ENCODE measurements around the gene EIF5AL1.
"Not testable (repeated sequence)": the region's sequence is repeated elsewhere in the genome, so short reads cannot be mapped to it uniquely, and the experiment has no call there.

Gene EIF5AL1

DNA sequence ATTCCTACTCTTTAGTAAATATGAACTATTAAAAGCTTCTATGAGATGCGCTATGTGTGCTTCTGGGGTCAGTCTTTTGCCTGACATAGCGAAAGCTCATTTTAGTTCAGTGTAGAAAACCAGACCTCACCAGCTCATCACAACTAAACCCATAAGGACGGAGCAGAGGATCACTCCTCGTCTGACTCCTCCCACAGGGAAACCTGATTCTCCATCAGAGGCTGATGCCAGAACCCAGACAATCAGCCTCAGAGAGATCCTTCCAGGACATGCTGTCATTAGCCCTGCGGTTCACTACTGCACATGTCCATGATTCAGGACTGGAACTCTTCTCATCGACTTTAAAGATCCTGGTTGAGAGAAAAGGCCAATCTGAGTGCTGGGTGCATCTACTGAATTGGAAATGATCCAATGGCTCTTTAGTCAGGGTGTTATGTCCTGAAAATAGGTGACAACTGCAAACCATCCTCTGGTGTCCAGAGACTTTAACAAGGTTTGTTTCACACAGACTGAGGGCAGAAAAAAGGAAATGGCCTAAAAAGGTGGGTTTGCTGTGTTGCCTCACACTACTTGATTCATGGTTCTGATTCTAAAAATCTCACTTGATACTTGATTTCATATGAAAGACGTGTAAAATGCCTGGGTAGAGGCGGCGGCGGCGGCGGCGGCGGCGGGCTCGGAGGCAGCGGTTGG lies at the start of gene EIF5AL1:
Gene EIF5AL1, plus strand, starts transcription at position 643 of the 693 bp plus-strand sequence. CDS start 117 bp downstream, outside the sequence.
- intact Hi-C loops (cut with DNase I), result not testable (repeated sequence)

DNA sequence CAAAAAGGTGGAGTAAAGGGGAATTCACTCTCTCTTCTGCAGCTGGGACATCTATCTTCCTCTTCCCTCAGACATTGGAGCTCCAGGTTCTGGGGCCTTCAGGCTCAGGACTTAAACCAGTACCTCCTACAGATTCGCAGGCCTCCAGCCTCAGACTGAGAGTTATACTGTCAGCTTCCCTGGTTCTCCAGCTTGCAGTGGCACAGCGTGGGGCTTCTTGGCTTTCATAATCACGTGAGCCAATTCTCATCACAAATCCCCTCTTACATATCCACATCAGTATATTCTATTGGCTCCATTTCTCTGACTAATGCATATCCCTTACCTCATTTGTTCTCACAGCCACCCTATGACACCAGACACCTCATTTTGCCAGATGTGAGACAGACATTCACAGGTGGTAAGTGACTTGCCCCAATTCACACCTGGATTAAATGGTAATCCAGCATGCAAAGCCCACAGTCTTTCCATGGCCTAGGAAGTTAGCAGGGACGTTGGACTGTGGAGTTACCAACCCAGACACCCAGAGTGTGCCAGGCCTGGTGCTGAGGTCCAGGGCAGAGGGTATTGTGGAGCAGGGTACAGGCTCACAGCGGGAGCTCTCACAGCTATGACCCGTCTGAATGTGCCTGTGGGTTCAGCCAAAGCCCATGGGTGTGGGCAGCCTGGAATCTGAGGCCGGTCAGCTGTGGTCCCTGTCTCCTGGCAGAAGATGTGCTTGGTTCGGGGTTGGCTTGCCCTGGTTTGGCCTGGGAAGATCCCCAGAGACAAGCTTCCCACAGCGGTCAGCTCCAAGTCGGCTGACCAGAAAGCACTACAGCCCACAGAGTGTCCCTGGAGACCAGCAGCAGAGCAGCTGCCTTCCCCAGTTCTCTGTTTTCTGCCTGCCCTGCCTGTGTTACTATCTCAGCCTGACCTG lies 48.5 kb upstream of the EIF5AL1 start:
- DNase-seq, result no peak
- intact Hi-C loops (cut with DNase I), result no loop called here

More for the DNA sequence above, at the start of gene EIF5AL1:
- peak in 1 of 10 donors; percentile 28 for DNase-seq

DNA sequence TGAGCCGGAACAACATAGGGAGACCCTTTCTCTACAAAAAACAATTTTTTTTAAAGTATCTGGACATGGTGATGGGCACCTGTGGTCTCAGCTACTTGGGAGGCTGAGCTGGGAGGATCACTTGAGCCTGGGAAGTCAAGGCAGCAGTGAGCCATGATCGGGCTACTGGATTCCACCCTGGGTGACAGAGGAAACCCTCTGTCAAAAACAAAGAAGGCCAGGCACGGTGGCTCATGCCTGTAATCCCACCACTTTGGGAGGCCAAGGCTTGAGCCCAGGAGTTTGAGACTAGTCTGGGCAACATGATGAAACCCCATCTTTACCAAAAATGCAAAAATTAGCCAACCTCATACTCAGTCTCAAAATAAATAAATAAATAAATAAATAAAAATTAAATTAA lies 47.0 kb upstream of the EIF5AL1 start:
- no peak for DNase-seq
- intact Hi-C loops (cut with DNase I), result no loop called here

DNA sequence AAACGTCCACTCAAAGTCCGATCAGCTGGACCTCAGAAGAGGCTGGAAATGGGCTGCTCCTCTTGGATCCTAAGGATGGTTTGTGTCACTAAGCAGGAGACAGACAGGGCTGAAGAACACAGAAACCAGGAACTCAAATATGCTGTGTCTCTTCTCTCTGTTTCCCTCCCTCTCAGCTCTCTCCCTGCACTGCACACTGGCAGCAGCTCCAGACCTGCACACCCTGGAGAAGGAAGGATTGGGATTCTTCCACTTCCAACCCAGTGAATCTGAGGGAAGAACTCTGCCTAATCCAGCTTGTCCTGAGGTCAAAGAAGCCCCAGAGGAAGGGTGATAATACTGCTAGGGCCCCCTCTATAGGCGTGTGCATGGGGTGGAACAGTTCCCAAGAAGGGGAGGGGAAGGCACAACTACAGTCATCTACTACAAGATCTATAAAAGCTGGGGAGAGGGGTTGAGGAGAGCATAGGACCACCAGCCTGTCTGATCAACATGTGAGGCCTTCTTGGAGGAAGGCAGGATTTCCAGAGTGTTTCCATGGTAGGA lies 44.2 kb upstream of the EIF5AL1 start:
- intact Hi-C loops (cut with DNase I), result no loop called here
- DNase-seq, result no peak

DNA sequence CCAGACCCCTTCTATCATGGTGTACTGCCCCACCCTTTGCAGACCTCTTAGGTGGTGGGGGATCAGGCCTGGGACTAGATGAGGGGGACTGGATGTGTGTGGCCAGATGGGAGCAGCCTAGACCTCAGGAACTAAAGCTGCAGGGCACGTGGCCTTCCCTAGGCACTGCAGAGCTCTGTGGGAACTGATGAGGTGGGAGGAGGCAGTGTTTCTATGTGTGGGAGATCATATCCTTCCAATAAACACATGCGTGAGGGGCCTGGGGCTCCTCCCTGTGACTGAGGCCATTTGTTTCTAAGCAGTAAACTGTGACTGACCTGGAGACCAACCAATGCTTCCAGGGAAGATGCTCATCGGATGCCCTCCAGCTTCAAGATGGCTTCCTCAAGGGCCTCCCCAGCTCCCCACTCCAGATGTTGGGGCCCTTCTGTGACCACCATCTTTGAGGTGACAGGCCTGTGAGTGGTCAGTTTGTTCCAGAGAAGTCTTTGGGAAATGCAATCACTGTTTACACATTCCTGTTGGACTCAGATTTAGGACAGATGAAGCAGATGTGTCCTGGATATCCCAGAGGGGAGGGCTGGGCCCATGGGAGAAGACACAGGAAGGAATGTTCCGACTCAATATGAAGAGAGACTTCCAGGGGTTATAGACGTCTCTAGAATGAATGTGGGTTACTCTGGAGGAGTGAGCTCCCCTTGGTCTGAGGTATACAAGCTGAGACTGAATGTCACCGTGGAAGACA lies 43.3 kb upstream of the EIF5AL1 start:
- no peak for DNase-seq
- intact Hi-C loops (cut with DNase I), result no loop called here

DNA sequence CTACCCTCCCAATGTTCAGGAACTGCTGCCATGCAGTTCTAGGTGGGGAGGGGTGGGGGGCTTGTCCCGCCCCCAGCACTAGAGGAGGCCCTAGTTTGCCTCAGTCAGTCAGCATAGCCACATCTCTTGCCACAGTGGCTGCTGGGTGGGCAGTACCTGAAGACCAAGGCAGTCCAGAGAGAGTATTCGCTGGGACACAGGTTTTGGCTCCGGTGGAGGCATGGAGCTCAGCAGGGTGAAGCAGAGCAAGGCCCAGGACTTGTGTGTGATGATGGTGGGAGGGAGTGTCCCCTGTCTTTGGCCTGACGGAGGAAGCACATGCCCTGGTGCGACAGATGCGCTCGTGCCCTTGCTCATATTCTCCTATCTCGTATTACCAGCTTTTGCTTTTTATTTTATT lies 42.2 kb upstream of the EIF5AL1 start:
- peak in 1 of 10 donors; percentile 33 for DNase-seq
- intact Hi-C loops (cut with DNase I), result no loop called here

DNA sequence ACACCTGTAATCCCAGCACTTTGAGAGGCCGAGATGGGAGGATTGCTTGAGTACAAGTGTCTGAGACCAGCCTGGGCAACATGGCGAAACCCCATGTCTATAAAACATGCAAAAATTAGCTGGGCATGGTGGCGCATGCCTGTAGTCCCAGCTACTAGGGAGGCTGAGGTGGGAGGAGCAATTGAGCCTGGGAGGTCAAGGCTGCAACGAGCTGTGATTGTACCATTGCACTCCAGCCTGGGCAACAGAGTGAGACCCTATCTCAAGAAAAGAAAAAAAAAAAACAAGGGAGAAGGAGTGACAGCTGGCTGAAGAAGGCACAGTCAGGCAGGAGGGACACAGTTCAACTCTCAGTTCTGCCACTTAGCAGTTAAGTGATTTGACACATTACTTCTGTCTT lies 40.6 kb upstream of the EIF5AL1 start:
- peak in 1 of 10 donors; percentile 13 for DNase-seq
- intact Hi-C loops (cut with DNase I), result no loop called here

DNA sequence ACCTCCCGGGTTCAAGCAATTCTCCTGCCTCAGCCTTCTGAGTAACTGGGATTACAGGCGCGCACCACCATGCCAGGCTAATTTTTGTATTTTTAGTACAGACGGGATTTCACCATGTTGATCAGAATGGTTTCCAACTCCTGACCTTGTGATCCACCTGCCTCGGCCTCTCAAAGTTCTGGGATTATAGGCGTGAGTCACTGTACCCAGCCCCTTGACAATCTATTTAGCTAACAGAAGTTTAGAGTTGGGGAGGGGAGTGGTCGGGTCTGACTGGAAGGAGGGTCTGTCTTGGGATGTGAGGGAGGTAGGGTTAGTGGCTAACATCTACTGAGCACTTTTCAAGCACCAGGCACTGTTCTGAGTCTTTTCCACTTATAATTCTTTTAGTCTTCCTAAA lies 39.9 kb upstream of the EIF5AL1 start:
- DNase-seq, result peak in 1 of 10 donors; percentile 36
- intact Hi-C loops (cut with DNase I), result no loop called here

DNA sequence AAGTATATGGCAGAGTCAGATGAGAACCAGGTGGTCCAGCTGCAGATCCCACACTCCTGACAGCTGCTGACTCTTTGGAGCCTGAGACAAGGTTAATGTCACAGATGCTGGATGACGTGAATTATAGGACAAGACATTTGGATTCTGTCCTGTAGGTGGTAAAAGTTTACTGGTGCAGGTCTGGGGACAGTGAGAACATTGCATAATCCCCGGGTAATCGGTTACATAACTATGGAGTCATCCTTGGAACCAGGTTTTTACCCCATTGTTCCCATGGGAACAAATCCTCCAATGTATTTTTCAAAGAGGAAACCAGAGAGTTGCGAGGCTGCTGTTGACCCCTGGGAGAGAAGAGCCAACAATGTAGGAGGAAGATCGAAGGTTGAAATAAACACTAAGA lies 39.4 kb upstream of the EIF5AL1 start:
- peak in 1 of 10 donors; percentile 8 for DNase-seq
- intact Hi-C loops (cut with DNase I), result no loop called here

DNA sequence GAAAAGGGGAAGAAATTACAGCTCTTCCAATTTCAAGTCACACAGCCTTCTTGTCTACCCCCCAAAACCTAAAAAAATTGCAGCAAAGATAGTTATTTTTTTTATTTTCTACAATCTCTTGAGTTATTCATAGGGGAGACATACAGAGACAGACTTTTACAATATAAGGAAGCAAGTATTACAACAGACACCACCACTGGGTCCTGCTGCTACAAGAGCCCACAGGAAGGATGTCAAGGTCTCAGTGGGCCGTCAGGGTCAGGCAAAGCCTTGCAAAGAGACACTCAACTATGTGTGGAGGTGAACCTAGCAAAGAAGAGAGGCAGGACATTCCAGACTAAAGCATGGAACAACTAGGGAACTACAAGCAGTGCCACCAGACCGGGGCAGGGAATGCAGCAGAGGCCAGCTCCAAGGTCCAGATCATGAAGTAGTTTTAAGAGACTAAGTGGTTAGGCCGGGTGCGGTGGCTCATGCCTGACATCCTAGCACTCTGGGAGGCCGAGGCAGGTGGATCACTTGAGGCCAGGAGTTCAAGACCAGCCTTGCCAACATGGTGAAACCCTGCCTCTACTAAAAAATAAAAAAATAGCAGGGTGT lies 38.7 kb upstream of the EIF5AL1 start:
- peak in 1 of 10 donors; percentile 59 for DNase-seq
- intact Hi-C loops (cut with DNase I), result no loop called here

DNA sequence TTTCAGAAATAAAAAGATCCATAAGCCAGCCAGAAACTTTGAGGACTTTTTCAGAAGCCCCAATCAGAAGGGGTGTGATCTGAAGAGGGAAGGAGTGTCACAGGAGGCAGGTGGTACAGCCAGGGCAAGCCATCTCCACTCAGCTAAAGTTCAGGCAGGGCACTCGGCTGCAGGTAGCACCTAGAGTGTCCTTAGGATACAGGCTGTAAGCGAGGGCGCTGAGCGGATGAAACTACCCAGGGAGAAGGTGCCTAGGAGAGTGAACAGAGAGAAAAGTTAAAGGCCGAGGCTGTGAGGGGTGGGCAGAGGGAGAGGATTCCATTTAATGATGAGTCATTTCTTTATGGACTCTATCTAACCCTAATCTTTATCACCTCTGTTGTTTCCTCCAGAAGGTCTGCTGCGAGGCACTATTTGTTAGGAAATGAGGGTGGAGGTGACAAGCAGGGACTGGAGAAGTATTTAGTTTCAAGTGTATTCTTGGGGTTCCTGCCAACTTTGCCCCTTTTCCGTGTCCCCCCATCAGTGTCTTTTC lies 37.1 kb upstream of the EIF5AL1 start:
- intact Hi-C loops (cut with DNase I), result no loop called here
- no peak for DNase-seq

DNA sequence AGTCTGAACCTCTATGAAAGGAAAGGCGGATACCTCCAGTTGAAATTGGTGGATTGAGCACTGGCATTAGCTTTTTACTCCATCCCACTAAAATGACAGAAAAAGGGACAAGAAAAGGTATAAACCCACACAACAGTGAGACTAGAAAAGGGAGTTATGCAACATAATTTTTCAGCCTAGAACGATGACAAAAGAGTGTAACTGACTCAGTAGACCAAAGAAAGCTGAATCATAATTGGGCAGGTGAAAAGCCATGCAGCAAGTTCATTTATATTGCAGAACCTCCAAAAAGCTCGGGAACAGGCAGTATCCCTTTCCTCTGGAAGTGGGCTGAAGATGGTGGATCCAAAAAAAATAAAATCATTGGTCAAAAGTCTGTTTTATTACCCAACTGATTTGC lies 36.5 kb upstream of the EIF5AL1 start:
- intact Hi-C loops (cut with DNase I), result no loop called here
- no peak for DNase-seq

DNA sequence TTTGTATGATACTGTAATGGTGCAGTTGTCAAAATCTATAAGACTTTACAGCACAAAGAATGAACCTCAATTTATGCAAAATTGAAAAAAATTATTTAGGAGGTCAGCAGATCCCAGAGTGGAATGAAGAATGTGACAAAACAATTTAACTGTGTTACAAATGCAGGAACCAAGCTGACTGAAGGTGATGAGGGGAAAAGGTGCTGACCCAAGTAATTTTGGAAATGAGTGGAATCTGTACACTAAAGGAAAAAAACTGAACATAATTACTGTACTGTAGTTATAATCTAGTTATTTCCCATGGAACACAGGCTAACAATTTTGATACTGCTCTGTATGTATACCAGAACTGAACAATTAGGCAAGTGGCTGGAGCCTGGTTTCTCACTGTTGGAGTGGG lies 35.7 kb upstream of the EIF5AL1 start:
- intact Hi-C loops (cut with DNase I), result no loop called here
- DNase-seq, result no peak

DNA sequence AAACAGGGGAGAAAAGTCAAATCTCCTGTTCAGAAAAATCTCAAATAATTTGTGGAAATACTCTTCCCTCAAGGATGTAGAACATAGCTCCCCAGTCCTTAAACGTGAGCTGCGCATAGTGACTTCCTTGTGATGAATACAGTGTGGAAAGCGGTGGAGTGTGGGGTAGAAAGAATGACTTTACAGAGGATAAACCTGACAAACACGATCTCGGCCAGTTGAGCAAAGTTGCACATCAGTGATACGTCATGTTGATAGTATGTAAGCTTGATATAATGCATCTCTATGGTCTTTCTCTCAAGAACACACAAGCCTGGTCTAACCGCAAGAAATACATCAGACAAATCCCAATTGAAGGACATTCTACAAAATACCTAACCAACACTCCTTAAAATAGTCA lies 34.9 kb upstream of the EIF5AL1 start:
- peak in 1 of 10 donors; percentile 7 for DNase-seq
- intact Hi-C loops (cut with DNase I), result no loop called here

DNA sequence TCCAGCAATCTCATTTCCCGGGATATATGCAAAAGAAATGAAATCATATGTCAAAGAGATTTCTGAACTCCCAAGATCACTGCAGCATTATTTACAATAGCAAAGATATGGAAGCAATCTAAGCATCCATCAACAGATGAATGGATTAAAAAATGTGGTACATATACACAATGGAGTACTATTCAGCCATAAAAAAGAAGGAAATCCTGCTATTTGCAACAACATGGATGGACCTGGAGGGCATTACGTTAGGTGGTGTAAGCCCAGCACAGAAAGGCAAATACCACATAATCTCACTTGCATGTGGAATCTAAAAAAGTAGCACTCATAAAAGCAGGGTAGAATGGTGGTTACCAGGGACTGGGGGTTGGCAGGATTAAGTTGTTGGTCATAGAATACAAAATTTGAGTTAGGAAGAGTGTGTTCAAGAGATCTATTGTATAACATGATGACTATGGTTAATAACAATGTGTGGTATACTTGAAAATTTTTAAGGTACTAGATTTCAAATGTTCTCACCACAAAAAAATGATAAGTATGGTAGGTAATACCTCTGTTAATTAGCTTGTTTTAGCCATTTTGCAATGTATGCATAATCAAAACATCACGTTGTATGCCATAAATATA lies 32.9 kb upstream of the EIF5AL1 start:
- no peak for DNase-seq
- intact Hi-C loops (cut with DNase I), result no loop called here

DNA sequence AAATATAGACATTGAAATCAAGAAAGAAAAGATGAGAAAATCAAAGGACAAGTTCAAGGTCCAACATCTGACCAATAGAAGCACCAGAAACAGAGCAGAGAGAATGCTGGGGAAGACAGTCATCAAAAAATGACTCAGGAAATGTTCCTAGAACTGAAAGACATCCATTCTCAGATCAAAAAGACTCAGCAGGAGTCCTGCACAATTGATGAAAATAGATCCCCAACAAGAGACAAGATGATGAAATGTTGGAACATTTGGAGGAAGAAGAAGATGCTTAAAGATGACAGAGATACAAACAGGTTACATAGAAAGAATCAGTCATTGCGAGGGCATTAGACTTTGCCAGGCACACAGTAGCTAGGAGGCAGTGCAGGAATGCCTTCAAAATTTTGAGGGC lies 30.0 kb upstream of the EIF5AL1 start:
- no peak for DNase-seq
- intact Hi-C loops (cut with DNase I), result no loop called here

DNA sequence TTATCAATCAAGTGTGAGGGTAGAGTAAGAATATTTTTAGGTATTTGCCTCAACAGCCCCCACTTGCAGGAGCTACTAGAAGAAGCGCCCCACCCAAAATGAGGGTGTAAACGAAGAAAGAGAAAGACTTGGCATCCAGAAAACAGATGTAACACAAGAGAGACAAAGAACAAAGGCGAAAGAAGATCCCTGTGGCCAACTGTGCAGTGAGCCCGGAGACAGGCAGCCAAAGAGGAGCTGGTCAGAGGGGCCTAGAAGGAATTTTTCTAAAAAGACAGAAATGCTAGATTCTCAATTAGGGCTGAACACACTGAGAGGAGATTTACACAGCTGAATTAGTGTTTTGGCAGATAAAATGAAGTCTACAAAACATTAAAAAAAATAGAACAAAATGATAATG lies 29.6 kb upstream of the EIF5AL1 start:
- DNase-seq, result peak in 1 of 10 donors; percentile 5
- intact Hi-C loops (cut with DNase I), result no loop called here

DNA sequence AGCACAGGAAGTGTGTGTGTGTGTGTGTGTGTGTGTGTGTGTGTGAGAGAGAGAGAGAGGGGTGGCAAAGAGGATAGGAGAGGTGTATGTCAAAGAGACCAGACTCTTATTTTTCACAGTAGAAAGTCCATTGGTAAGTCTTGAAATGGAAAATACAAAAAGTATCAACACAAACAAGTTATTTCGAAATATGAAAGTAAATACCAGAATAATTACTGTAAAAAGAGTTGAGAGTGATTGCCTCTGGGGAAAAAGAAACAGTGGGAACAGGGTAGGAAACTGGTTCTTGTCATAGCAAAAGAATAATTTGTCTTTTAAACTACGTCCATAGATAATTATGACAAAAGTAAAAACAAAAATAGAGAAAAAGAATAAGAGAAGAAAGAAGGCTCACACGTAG lies 29.0 kb upstream of the EIF5AL1 start:
- intact Hi-C loops (cut with DNase I), result no loop called here
- peak in 1 of 10 donors; percentile 2 for DNase-seq

DNA sequence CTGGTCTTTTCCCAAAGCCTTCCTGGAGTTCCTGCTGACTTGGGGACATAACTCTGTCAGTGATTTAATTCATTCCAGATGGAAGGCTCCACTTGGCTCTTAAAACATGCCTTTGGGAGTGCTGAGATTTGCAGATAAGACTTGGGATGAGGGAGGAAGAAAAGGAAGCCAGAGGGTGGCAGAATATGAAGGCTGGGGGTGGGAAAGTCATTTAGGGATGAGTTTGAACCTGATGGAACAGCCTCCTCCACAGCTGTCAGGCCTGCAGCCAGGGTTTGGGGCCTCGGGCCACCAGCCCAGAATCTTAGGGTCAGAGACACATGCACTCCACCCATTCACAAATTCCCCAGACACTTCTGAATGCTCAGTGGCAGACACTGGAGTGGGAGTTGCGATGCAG lies 28.4 kb upstream of the EIF5AL1 start:
- intact Hi-C loops (cut with DNase I), result no loop called here
- DNase-seq, result peak in 1 of 10 donors; percentile 44

DNA sequence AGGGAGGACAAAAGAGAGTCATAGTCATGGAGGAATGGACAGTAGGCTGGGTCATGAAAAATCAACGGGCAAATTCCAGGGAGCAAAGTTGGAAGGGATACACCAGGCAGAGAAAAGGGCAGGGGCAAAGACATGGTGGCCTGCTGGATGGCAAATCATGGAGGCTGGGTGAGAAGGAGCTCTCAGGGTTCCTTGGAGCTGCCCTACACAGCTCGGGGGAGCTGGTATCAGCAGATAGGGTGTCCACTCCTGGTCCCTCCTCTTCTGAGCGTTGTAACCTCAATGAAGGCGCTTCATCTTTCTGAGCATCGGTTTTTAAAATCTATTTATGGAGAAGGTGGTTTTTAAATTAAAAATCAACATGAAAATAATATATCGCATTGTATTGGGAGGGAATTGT lies 27.9 kb upstream of the EIF5AL1 start:
- DNase-seq, result peak in 1 of 10 donors; percentile 10
- intact Hi-C loops (cut with DNase I), result no loop called here
